Effector memory CD4-positive, alpha-beta T cell (primary cell): ENCODE measurements around the gene CDK13.

ENCODE experiments used
- DNase-seq, 3 donors: peaks; one replicate each; pipeline ENCODE4 v3.0.0-alpha.2; 2020
- H3K27ac ChIP-seq: 2 replicates; pipeline ENCODE4 v1.7.0; 2013; ENCODE audit warnings: mild to moderate bottlenecking, low read length, moderate library complexity; ENCODE audit not compliant: insufficient read depth, poor library complexity, severe bottlenecking
- H3K27me3 ChIP-seq: replicated peaks from 2 replicates; pipeline ENCODE4 v1.7.0; 2013; ENCODE audit warnings: mild to moderate bottlenecking, low read length; ENCODE audit not compliant: insufficient read depth, control insufficient read depth, poor library complexity, severe bottlenecking
- H3K36me3 ChIP-seq: 2 replicates; pipeline ENCODE4 v1.7.0; 2013; ENCODE audit warnings: mild to moderate bottlenecking, low read length, moderate library complexity; ENCODE audit not compliant: control insufficient read depth, insufficient read depth
- H3K4me1 ChIP-seq: 2 replicates; pipeline ENCODE4 v1.7.0; 2013; ENCODE audit warnings: low read length, mild to moderate bottlenecking; ENCODE audit not compliant: control insufficient read depth, insufficient read depth, poor library complexity, severe bottlenecking
- H3K4me3 ChIP-seq: 2 replicates; pipeline ENCODE4 v1.7.0; 2013; ENCODE audit warnings: low read length, low read depth, mild to moderate bottlenecking; ENCODE audit not compliant: insufficient read depth, poor library complexity, severe bottlenecking
- H3K9me3 ChIP-seq: 2 replicates; pipeline ENCODE4 v1.7.0; 2013; ENCODE audit warnings: mild to moderate bottlenecking, low read length, moderate library complexity; ENCODE audit not compliant: control insufficient read depth

CDK13 gene

GRCh38 chr7:40033826-40034225 lies 83.8 kb downstream of the CDK13 start:
- H3K27me3 ChIP-seq, result no peaks in the 10 kb centered on the region
- H3K27ac ChIP-seq, result no peak overlapping the region
- no peaks in the 10 kb centered on the region for H3K9me3 ChIP-seq
- H3K4me3 ChIP-seq, result no peak overlapping the region
- H3K36me3 ChIP-seq, result no peaks in the 10 kb centered on the region
- H3K4me1 ChIP-seq, result no peaks in the 10 kb centered on the region
- no peak for DNase-seq

- no peaks in the 10 kb centered on the region for H3K9me3 ChIP-seq
- no peak overlapping the region for H3K27ac ChIP-seq
- H3K4me3 ChIP-seq, result no peak overlapping the region
- no peaks in the 10 kb centered on the region for H3K36me3 ChIP-seq
- no peaks in the 10 kb centered on the region for H3K4me1 ChIP-seq
- no peaks in the 10 kb centered on the region for H3K27me3 ChIP-seq
- no peak for DNase-seq
Observed at GRCh38 chr7:40041456-40041855, 91.4 kb downstream of the CDK13 start.

GRCh38 chr7:40043164-40043563 lies 93.1 kb downstream of the CDK13 start:
- no peak overlapping the region for H3K4me3 ChIP-seq
- H3K9me3 ChIP-seq, result no peaks in the 10 kb centered on the region
- H3K27ac ChIP-seq, result no peak overlapping the region
- H3K4me1 ChIP-seq, result no peaks in the 10 kb centered on the region
- H3K36me3 ChIP-seq, result peaks cover 2% of the 10 kb centered on the region
- DNase-seq, result no peak
- no peaks in the 10 kb centered on the region for H3K27me3 ChIP-seq

GRCh38 chr7:40047661-40048060 lies 97.6 kb downstream of the CDK13 start:
- DNase-seq, result no peak
- Histone ChIP-seq H3K27ac (no peak overlapping the region), H3K4me1 (no peaks in the 10 kb centered on the region), H3K27me3 (no peaks in the 10 kb centered on the region), H3K9me3 (no peaks in the 10 kb centered on the region), H3K36me3 (peaks cover 2% of the 10 kb centered on the region), H3K4me3 (no peak overlapping the region)

GRCh38 chr7:40057292-40057691 lies 107.2 kb downstream of the CDK13 start:
- Histone ChIP-seq H3K4me3 (no peak overlapping the region), H3K36me3 (peaks cover 3% of the 10 kb centered on the region), H3K27ac (no peak overlapping the region), H3K9me3 (no peaks in the 10 kb centered on the region), H3K4me1 (no peaks in the 10 kb centered on the region), H3K27me3 (no peaks in the 10 kb centered on the region)
- no peak for DNase-seq

- Histone ChIP-seq H3K27me3 (no peaks in the 10 kb centered on the region), H3K36me3 (peaks cover 10% of the 10 kb centered on the region), H3K27ac (no peak overlapping the region), H3K4me3 (no peak overlapping the region), H3K4me1 (no peaks in the 10 kb centered on the region), H3K9me3 (no peaks in the 10 kb centered on the region)
- DNase-seq, result no peak
Observed at GRCh38 chr7:40058026-40058425, 108.0 kb downstream of the CDK13 start.

GRCh38 chr7:40058636-40059035 lies 108.6 kb downstream of the CDK13 start:
- DNase-seq, result no peak
- no peak overlapping the region for H3K27ac ChIP-seq

GRCh38 chr7:40059057-40059456 lies 109.0 kb downstream of the CDK13 start:
- Histone ChIP-seq H3K27me3 (no peaks in the 10 kb centered on the region), H3K27ac (no peak overlapping the region), H3K36me3 (peaks cover 14% of the 10 kb centered on the region), H3K4me1 (no peaks in the 10 kb centered on the region), H3K9me3 (no peaks in the 10 kb centered on the region), H3K4me3 (no peak overlapping the region)
- DNase-seq, result no peak

More at GRCh38 chr7:40058636-40059035, 108.6 kb downstream of the CDK13 start:
- Histone ChIP-seq H3K4me1 (no peaks in the 10 kb centered on the region), H3K9me3 (no peaks in the 10 kb centered on the region), H3K4me3 (no peak overlapping the region), H3K36me3 (peaks cover 14% of the 10 kb centered on the region), H3K27me3 (no peaks in the 10 kb centered on the region)

- Histone ChIP-seq H3K27me3 (no peaks in the 10 kb centered on the region), H3K27ac (no peak overlapping the region), H3K9me3 (no peaks in the 10 kb centered on the region), H3K36me3 (peaks cover 4% of the 10 kb centered on the region), H3K4me3 (no peak overlapping the region), H3K4me1 (no peaks in the 10 kb centered on the region)
- DNase-seq, result no peak
Observed at GRCh38 chr7:40072268-40072667, 122.2 kb downstream of the CDK13 start.

GRCh38 chr7:40073239-40073638 lies 123.2 kb downstream of the CDK13 start:
- no peak for DNase-seq
- no peak overlapping the region for H3K27ac ChIP-seq
- no peak overlapping the region for H3K4me3 ChIP-seq
- no peaks in the 10 kb centered on the region for H3K27me3 ChIP-seq
- no peaks in the 10 kb centered on the region for H3K36me3 ChIP-seq
- H3K9me3 ChIP-seq, result no peaks in the 10 kb centered on the region
- H3K4me1 ChIP-seq, result no peaks in the 10 kb centered on the region

- no peak for DNase-seq
- H3K27me3 ChIP-seq, result no peaks in the 10 kb centered on the region
- no peak overlapping the region for H3K4me3 ChIP-seq
- peaks cover 9% of the 10 kb centered on the region for H3K36me3 ChIP-seq
- no peaks in the 10 kb centered on the region for H3K4me1 ChIP-seq
- no peaks in the 10 kb centered on the region for H3K9me3 ChIP-seq
- no peak overlapping the region for H3K27ac ChIP-seq
Observed at GRCh38 chr7:40077849-40078248, 127.8 kb downstream of the CDK13 start.
